H1 (cell line): Measurements from ENCODE around the gene RND2. TPM values are rescaled to one million over a fixed set of nuclear protein-coding genes. Genes with fewer than 3 reads are reported as not detected.

Source experiments
- CHD7 ChIP-seq: fragments of 300-600 bp; sonication (generic); IDR thresholded peaks from 2 replicates; pipeline ENCODE4 v1.7.1; 2012; ENCODE audit warnings: low read length, moderate library complexity, mild to moderate bottlenecking, inconsistent platforms; ENCODE audit not compliant: insufficient replicate concordance
- polyA plus RNA-seq, 7 experiments: library from polyadenylated mRNA; depleted of rRNA in 3 of 7; stranded (reverse) in 5 of 7; unstranded in 2 of 7; fragments of >200 nt in 5 of 7; fragments of 200-250 nt in 2 of 7; gene quantifications; 1 replicate in 5 of 7; 2 replicates in 1 of 7; 4 replicates in 1 of 7; pipeline versions ENCODE4 v1.2.1 to v1.2.3, GENCODE V29; 2011 to 2013; ENCODE audit warnings: missing spikeins in 2 of 7, mixed read lengths in 2 of 7
- total RNA-seq: library from RNA; stranded (reverse); fragmentation: NEBNext Ultra II Directional; extraction: Animal tissue kit (Norgen Biotek cat#: 25700); gene quantifications from 2 replicates; pipeline ENCODE4 v1.2.1, GENCODE V29; 2021

The RND2 gene
- total and polyA plus RNA-seq, 2 of the 8 experiments (the other 6 are each of a cell fraction or from before 2014, with no cell fraction given): 51.3 to 61.4 TPM

DNA sequence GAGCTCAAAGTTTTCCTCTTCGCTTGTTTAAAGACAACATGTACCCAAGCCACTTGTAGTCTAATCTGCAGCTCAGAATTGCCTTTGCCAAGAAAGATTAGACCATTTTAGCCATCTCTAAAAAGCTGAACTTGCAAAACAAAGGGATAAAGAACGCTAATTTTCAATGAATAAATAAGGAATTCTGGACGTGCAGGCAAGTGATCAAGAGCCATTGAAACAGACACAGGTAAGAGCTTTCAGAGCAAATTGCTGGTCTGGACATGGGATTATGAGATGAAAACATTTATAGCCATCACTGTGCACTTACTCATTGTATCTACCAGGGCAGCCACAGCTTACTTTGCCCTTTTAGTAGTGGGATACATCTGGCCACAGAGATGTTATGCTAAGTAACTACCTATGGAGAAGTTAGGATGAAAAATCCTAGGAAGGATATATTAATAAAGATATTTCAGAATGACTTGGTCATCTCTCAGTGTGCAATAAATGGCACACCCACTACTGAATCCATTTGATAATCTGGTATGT lies 44.4 kb downstream of the RND2 start (continued):
- no peak for TF ChIP-seq CHD7
